NCI-H2227 treated with DMSO at 0.1 percent for 48 hours (cell line): ENCODE results near the gene HOXD10.
A peak's percentile ranks its signal among the peaks of the same experiment; 100 is the strongest.

Experiments
- DNase-seq: peaks from one replicate; lab custom pipeline; 2025; lab: John Stamatoyannopoulos, UW

The HOXD10 gene

GRCh38 chr2:176096243-176096985, 20.2 kb upstream of the HOXD10 start:
- DNase-seq: no peak

DNA sequence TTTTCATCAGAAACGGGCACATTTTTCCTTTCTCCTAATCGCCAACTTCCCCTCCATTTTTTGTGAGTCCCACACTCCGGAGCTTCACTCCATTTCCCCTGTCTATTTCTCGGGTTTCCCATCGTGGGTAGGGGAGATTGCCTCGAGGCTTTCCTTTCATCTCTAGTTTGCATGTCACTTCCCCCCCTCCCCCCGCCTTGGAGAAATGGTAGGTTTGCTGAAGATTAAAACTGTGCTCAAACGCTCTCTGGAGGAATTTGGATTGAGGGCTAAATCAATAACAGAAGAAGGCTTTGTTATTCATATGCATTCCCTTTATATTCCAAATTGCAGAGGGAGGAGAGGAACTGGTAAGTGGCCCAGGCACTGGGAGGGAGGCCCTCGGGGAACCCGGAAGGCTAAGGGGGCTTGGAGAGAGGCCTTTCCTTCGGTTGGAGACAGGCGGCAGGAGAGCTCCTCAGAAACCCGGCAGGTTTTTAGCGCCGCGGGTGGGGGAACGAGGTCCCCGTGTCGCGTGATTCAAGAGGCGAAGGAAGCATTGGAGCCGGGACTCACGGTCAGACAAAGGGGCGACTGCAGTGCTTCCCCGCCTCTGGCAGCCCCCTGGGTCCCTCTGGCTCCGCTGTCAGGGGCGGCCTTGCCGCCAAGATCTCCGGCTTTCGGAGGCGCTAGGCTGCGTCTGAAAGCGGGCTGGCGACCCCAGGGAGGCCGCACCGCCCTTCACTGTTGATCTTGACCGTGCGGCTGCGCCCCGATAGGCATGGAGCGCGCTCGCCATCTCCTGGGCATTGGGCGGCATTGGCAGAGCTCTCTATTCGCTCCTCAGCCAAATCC, 19.4 kb upstream of the HOXD10 start:
- DNase-seq: peak; percentile 84

- peak; percentile 28 for DNase-seq
Measured at GRCh38 chr2:176097820-176098365, 18.7 kb upstream of the HOXD10 start.

DNA sequence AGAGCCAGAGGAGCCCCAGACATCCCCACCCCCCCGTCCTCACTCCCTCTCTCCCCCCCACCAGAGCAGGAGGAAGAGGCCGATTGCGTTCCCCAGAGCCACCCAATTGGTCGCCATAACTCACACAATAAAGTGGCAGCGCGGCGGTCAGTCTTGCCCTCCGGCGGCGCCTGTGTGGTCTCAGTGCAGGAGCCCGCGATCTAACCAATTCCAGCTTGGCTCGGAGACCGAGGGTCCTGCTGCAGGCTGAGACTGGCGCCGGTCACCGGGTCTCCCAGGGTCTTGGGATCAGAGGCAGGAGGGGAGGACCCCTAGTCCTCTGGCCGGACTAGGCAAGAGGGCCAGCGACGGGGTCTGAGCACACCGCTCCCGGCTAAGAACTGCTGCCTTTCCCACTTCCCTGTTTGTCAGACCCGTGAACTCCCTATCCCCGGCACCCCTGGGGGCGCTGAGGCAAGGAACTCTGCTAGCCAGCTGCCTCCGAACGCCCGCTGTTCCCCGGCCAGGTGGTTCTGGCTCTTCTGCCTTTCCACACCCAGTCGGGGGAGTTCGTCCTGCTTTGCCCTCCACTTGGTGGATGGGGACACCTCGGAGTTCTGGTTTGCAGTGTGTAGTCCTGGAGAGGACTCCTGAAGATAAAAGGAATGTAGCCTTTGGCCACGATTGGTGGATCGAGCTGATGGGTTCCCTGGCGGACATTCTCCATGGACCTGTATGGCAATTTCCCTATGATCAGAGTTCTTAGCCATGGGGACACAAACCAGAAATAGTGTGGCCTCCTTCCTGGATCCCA, 18.0 kb upstream of the HOXD10 start:
- DNase-seq: no peak

GRCh38 chr2:176099159-176099727, 17.3 kb upstream of the HOXD10 start:
- no peak for DNase-seq

GRCh38 chr2:176099728-176100546, 16.6 kb upstream of the HOXD10 start, which contains the start of gene HOXD12:
Gene HOXD12 (plus strand): TSS chr2:176099795. CDS start chr2:176099802, 7 bp downstream.
- no peak for DNase-seq

GRCh38 chr2:176100547-176101140, 15.9 kb upstream of the HOXD10 start:
- DNase-seq: no peak

GRCh38 chr2:176101216-176101830, 15.3 kb upstream of the HOXD10 start:
- DNase-seq: no peak

- no peak for DNase-seq
Measured at GRCh38 chr2:176101842-176102241, 14.7 kb upstream of the HOXD10 start.

DNA sequence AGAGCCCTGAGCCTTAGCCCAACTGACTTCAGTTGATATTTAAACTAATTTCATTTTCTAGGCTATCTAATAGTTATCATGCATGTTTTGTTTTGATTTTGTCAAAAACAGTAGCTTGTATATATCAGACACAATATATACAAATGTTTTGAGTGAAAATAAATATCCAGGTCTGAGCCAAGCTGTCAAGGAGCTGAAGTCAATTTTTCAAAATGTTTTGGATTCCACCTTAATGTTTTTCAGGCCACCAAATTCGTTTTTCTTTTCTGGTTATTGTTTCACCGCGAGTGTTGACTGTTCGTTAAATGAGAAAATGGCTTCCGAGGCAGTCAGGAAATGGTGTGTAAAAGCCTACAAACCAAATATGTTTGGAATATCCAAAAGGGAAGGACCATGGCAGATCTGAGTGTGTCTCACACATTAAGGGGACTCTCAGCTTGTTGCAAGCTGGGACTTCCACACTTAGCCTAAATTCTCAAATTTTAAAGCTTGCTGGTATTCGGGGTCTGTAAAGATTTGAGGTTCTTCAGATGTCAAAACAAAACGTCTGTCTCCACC, 14.2 kb upstream of the HOXD10 start:
- DNase-seq: no peak

GRCh38 chr2:176103194-176103593, 13.4 kb upstream of the HOXD10 start:
- no peak for DNase-seq

DNA sequence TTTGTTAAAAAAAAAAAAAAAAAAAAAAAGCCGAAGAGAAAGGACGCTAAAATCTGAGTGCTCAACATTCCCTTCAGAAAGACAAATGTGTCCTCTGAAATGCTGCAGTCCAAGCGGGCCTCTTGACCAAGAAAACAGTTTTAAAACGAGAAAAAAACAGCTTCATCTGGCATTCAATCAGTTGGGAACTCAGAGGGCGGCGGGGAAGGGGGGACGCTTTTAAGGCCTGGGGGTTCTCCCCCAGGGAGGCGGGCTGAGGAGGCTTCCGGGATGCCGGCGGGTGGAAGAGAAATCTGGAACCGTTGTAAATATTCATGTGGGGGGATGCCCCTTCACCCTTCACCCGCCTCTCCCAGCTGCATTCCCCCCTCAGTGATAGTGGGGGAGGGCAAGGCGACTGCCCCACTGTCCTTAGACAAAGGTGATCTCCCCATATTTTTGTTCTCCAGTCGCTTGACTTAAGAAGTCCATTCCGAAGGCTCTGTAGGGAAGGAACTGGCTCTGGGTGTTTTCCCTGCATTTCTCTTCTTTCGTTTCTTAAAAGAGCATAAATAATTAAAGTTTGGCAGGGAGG, 12.7 kb upstream of the HOXD10 start:
- no peak for DNase-seq

DNA sequence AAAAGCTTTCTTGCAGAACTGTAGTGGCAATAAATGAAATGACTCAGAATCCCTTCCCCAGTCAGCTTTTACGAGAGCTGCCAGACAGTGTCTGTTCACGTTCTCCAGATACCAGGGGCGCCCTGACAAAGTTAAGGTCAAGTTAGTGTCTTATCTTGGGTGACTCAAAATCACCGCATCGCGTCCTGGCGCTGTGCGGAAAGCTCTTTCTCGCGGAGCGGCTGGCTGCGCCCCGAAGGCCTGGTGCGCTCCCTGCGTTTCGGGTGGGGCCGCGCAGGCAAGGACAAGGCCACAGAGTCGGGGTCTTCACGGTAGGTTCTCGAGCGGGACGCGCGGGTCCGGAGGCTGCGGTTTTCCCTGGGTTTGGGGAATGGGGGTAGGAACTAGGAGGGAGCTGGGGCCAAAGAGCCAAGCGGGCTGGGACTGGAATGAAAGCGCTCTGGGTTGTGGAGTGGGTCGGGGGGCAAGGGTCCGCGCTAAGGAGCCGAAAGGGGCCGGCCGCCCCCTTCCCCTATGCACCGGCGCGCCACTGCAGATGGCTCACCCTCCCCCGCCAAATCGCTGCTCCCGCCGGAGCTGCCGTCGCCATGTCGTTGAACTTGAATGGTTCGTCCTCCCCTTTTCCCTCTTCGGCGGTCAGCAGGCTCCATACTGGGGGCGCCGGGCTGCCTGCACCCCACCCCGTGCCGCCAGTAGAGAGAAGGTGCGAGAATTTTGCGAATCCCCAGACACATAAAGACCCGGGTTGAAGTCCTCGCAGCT, 12.1 kb upstream of the HOXD10 start:
- DNase-seq: peak; percentile 22

DNA sequence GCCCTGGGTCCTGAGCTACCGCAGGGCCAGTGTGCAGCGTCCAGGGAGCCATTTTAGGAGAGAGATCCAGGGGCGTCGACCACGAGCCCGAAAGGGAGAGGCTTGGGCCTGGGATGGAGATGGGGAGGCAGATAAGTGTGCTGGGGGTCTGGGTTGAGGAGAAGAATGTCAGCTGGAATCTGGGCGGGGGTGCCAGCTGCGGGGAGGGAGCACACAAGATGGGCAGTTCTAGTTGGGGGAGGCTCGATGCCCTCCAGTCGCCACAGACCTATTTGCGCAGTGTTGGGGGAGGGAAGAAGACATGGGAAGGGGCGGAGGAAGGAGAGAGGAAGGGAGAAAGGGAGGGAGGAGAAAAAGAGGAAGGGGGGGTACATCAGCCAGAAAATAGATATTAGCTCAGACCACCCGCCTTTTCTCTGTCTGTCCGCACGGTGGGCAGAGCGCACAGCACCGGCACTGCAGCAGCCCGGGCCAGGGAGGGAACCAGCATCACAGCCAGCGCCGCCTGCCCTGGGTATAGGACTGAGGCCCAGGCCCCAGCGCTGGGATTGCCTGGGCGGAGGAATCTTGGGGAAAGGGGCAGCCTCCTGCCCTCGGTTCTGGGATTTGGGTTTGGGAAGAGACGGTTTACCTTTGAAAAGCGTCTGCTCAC, 11.4 kb upstream of the HOXD10 start:
- peak; percentile 35 for DNase-seq

- DNase-seq: no peak
Measured at GRCh38 chr2:176105730-176106580, 10.6 kb upstream of the HOXD10 start.

- DNase-seq: peak; percentile 75
Measured at GRCh38 chr2:176106581-176107539, 9.7 kb upstream of the HOXD10 start, which contains the start of gene HOXD11. Gene HOXD11 (plus strand): TSS chr2:176107280. CDS start chr2:176107356, 76 bp downstream.
